Smooth muscle cell (in vitro differentiated cells): ENCODE data around the gene CARMIL3. TPM values are rescaled to one million over a fixed set of nuclear protein-coding genes. Genes with fewer than 3 reads are reported as not detected.

Experiments used
- DNase-seq: peaks from one replicate; lab custom pipeline; 2025; ENCODE audit not compliant: unreplicated experiment; lab: John Stamatoyannopoulos, UW
- H2AFZ ChIP-seq: fragments of 200-600 bp; sonication (generic); 2 replicates; pipeline ENCODE4 v1.6.0; 2016; ENCODE audit warnings: antibody characterized with exemption, low read depth, mild to moderate bottlenecking
- H3F3A ChIP-seq: fragments of 200-600 bp; sonication (generic); 2 replicates; pipeline ENCODE4 v1.6.0; 2017; ENCODE audit warnings: antibody characterized with exemption, low read depth
- H3K27ac ChIP-seq: fragments of 200-600 bp; sonication (generic); 2 replicates; pipeline ENCODE4 v1.5.1; 2016; ENCODE audit warnings: low read depth, mild to moderate bottlenecking
- H3K27me3 ChIP-seq: fragments of 200-600 bp; sonication (generic); 2 replicates; pipeline ENCODE4 v1.6.1; 2016; ENCODE audit warnings: low read depth, mild to moderate bottlenecking
- H3K36me3 ChIP-seq: fragments of 200-600 bp; sonication (generic); 2 replicates; pipeline ENCODE4 v1.5.1; 2016; ENCODE audit warnings: low read depth
- H3K4me1 ChIP-seq: fragments of 200-600 bp; sonication (generic); 2 replicates; pipeline ENCODE4 v1.5.1; 2016; ENCODE audit warnings: low read depth
- H3K4me2 ChIP-seq: fragments of 200-600 bp; sonication (generic); 2 replicates; pipeline ENCODE4 v1.6.0; 2016; ENCODE audit warnings: mild to moderate bottlenecking
- H3K4me3 ChIP-seq: fragments of 200-600 bp; sonication (generic); 2 replicates; pipeline ENCODE4 v1.5.1; 2016; ENCODE audit warnings: mild to moderate bottlenecking
- H3K79me2 ChIP-seq: fragments of 200-600 bp; sonication (generic); 2 replicates; pipeline ENCODE4 v1.6.0; 2016; ENCODE audit warnings: low read depth, mild to moderate bottlenecking
- H3K9ac ChIP-seq: fragments of 200-600 bp; sonication (generic); 2 replicates; pipeline ENCODE4 v1.6.0; 2016; ENCODE audit warnings: low read depth
- H3K9me3 ChIP-seq: fragments of 200-600 bp; sonication (generic); replicated peaks from 2 replicates; pipeline ENCODE4 v1.5.1; 2016; ENCODE audit warnings: low read depth
- H4K20me1 ChIP-seq: fragments of 200-600 bp; sonication (generic); 2 replicates; pipeline ENCODE4 v1.6.0; 2016; ENCODE audit warnings: low read depth
- WGBS: methylation state at CpG from one replicate; pipeline ENCODE4 v1.1.7; 2016; ENCODE audit warnings: low lambda C conversion rate; 5-methylcytosine and 5-hydroxymethylcytosine counted together
- polyA plus RNA-seq: library from polyadenylated mRNA; unstranded; fragments of >200 nt; fragmentation: Nextera tagmentation; extraction: Ambion mirVana; gene quantifications from 2 replicates; pipeline ENCODE4 v1.2.1, GENCODE V29; 2016
- total RNA-seq: library from RNA; depleted of rRNA; stranded (reverse); fragments of >200 nt; gene quantifications from 2 replicates; pipeline ENCODE4 v1.2.3, GENCODE V29; 2014
- TF ChIP-seq, protein P1 (sequence below): fragments of 200-600 bp; sonication (generic); IDR thresholded peaks from 2 replicates; pipeline ENCODE4 v1.5.1; 2017; ENCODE audit warnings: borderline replicate concordance, mild to moderate bottlenecking, antibody characterized with exemption; ENCODE audit not compliant: insufficient read depth, poor library complexity, severe bottlenecking

CARMIL3 gene
- total and polyA plus RNA-seq, 2 experiments from 2014 or later: not detected

DNA sequence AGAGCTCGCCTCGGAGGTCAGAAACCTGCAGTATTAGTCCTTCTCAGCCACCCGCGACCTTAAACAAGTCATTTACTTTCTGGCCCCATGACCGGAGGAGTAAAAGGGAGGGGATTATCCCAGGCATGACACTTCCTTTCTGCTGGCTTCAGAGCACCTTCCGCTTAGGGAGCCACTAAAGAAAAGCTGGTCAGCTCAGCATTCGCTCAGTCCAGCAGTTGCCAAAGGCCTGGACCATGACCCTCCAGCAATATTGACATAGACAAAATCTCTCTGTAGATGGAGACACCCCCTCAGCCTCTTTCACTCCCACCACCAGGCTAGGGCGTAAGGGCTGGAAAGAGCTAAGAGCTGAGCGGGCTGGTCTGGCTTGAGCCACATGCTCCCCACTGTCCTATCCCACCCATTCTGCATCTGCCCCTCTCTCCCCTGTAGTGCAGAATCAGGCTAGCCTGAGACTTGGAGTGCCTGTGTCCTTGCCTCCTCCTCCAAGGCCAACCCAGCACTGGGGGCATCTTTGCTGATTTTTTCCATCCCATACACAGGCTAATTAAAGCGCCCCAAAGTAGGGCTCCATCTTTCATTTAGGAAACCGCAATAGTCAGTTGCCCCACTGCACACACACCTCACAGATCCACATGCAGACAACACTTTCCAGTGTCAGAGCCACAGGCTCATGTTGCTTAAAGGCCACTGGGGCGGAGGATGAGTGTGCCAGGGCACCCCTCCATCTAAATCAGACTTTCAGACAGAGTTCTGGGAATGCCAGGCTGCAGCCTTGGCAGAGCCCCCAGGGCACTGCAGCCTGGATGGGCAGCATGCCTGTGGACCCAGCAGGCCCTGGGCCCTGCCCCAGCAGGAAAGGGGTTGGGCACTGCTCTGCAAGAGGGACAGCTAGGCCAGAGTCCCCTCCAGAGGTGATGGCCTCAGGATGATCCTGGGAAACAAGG is 15.6 kb downstream of the CARMIL3 start:
- 88% methylated on average over 12 of the region's 12 CpGs for WGBS
- Histone ChIP-seq H3K4me2 (no peak overlapping the region), H3K27ac (no peak overlapping the region), H3K4me1 (no peaks in the 10 kb centered on the region), H3F3A (no peaks in the 10 kb centered on the region), H3K79me2 (no peaks in the 10 kb centered on the region), H3K4me3 (no peak overlapping the region), H4K20me1 (no peaks in the 10 kb centered on the region), H2AFZ (no peak overlapping the region), H3K36me3 (no peaks in the 10 kb centered on the region), H3K9me3 (no peaks in the 10 kb centered on the region), H3K27me3 (peaks cover 17% of the 10 kb centered on the region), H3K9ac (no peak overlapping the region)
- no peak for DNase-seq
- TF ChIP-seq, protein P1, sequence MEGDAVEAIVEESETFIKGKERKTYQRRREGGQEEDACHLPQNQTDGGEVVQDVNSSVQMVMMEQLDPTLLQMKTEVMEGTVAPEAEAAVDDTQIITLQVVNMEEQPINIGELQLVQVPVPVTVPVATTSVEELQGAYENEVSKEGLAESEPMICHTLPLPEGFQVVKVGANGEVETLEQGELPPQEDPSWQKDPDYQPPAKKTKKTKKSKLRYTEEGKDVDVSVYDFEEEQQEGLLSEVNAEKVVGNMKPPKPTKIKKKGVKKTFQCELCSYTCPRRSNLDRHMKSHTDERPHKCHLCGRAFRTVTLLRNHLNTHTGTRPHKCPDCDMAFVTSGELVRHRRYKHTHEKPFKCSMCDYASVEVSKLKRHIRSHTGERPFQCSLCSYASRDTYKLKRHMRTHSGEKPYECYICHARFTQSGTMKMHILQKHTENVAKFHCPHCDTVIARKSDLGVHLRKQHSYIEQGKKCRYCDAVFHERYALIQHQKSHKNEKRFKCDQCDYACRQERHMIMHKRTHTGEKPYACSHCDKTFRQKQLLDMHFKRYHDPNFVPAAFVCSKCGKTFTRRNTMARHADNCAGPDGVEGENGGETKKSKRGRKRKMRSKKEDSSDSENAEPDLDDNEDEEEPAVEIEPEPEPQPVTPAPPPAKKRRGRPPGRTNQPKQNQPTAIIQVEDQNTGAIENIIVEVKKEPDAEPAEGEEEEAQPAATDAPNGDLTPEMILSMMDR: no peak

DNA sequence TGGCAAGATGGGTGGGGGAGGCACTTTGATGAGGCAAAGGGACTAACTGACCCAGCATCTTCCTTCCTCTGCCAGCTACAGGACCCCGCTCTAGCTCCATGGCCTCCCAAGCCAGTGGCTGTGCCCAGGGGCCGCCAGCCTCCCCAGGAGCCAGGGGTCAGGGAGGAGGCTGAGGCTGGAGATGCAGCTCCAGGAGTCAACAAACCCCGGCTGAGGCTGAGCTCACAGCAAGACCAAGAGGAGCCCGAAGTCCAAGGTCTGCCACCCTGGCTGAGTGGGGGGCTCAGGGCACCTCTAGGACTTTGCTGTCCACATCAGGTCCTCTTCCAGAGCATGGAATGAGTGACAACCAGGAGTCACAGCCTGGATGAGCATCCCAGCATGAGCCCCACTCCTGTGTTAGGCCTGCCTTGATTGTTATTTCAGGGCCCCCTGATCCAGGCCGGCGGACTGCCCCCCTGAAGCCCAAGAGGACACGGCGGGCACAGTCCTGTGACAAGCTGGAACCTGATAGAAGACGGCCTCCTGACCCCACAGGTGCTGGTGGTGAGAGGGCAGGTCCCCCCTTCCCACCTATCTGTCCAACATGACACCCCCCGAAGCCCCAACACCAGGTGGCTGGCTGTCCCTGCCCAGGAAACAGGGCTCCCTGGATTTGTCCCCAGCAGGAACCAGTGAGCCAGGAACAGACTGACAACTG is 17.1 kb downstream of the CARMIL3 start:
- Histone ChIP-seq H3K4me3 (no peak overlapping the region), H3K4me2 (no peak overlapping the region), H2AFZ (no peak overlapping the region), H3K9ac (no peak overlapping the region), H3K9me3 (no peaks in the 10 kb centered on the region), H3K36me3 (no peaks in the 10 kb centered on the region), H4K20me1 (no peaks in the 10 kb centered on the region), H3K79me2 (no peaks in the 10 kb centered on the region), H3K4me1 (no peaks in the 10 kb centered on the region), H3K27ac (no peak overlapping the region), H3K27me3 (peaks cover 17% of the 10 kb centered on the region), H3F3A (no peaks in the 10 kb centered on the region)
- 94% methylated on average over 9 of the region's 10 CpGs for WGBS
- TF ChIP-seq, protein P1: no peak
- DNase-seq: no peak

DNA sequence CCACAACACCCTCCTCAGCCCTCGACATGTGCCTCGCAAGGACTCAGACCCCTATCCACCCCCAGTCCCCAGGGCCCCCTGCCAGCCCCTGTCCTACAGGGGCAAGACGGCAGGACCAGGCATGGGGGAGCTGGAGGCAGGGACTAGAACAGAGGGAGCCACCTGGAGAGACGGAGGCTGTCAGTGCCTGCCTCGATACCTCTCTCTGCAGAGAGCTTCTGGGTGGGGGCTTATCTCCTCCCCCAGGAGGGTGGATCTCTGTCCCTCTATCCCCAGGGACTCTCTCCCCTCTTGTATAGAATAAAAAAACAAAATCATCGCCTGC is 17.6 kb downstream of the CARMIL3 start:
- Histone ChIP-seq H3K4me2 (no peak overlapping the region), H3K4me1 (no peaks in the 10 kb centered on the region), H3K9me3 (no peaks in the 10 kb centered on the region), H2AFZ (no peak overlapping the region), H3K9ac (no peak overlapping the region), H3K27me3 (peaks cover 17% of the 10 kb centered on the region), H3K27ac (no peak overlapping the region), H3F3A (no peaks in the 10 kb centered on the region), H3K36me3 (no peaks in the 10 kb centered on the region), H3K4me3 (no peak overlapping the region), H4K20me1 (no peaks in the 10 kb centered on the region), H3K79me2 (no peaks in the 10 kb centered on the region)
- WGBS: 89% methylated on average over 6 of the region's 6 CpGs
- TF ChIP-seq, protein P1: no peak
- no peak for DNase-seq
